Activated CD4-positive, alpha-beta T cell treated with anti-CD3 and anti-CD28 coated beads, Interleukin-2, amount 50 U/mL, for 24 hours (primary cell): Measurements from ENCODE around the gene NFIC.
"Not testable (repeated sequence)": the region's sequence is repeated elsewhere in the genome, so short reads cannot be mapped to it uniquely, and the experiment has no call there.

Experiments
- DNase-seq, 2 donors: peaks; one replicate each; pipeline ENCODE4 v3.0.0-alpha.2; 2020; ENCODE audit warnings: low read depth in 1 of 2, low spot score in 1 of 2

Gene NFIC

DNA sequence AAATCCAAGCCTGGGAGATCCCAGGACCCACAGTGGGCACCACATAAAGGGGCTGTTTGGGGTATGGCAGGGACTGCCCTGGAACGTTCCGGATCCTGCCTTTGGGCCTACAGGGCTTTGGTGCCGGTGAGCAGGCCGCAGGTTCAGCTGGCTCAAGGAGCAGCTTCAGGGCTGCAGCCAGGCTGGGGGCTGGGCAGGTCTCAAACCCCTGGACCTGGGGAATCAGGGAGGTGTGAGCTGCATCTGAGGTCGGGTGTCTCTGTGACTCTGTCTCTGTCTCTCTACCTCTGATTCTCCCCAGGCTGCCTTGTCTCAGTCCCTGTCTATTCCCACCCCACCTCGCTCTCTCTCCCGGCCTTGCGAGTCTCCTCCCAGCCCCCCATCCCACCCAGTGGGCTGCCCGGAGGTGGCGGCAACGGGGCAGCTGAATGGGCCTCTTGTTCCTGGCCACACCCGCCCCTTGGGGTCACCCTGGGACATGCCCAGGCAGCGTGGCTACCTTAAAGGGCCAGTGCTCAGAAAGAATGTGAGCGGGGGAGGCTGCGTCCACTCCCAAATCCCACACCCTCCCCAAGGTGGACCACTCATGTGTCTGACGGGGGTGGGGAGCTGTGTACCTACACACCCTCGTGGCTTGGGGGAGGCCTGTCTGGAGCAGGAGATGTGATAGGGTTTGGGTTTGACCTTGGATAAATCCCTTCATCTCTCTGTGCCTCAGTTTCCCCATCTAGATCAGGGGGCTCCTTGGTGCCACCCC, 31.1 kb downstream of the NFIC start:
- no peak for DNase-seq

DNA sequence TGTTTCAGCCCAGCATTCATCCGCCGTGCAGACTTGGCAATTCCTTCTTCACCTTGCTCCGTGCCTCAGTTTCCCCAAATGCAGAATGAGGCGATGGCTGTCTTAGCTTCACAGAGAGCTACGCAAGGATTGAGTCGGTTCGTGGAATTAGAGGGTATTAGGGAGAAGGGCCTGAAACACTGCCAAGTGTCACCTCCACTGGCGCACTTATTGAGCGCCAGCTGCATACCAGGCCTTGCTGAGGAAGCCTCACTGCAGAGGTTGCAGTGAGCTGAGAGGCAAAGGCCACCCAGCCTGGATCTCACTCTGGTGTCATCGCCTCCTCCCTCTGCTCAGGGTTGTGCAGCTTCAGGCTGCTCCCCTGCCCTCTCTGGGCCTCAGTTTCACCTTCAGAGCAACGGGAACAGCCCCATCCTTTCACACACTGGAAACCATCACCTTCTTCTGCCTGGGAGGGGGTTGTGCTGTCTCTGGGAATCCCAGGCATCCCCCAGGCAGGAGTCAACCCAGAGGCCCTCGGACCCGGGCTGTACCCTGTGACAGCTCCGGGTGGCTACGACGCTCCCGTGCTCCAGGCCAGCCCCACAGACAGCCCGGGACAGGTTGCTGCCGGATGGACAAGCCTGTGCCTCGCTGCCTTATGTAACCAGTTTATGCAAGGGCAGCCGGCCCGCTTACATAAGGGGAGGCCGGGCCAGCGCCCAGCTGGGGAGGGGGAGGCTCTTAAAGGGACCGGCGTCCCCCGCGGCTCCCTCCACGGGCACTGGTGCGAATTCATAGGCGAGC, 31.9 kb downstream of the NFIC start:
- no peak for DNase-seq

DNA sequence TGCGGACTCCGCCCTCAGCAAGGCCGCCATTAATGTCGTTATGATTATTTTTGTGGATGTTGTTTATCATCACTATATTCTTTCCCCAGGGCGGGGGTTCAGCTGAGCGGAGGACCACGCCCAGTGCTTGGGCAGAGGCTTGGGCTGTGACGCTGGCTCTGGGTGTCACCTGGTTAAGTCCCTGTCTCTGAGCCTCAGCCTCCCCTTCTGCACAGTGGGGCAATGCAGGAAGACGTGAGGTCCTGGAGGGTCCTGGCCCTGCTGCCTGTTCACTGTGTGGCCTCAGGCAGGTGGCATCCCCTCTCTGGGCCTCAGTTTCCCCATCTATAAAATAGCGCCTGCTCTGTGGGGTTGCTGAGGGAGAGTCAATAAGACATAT, 32.5 kb downstream of the NFIC start:
- no peak for DNase-seq

DNA sequence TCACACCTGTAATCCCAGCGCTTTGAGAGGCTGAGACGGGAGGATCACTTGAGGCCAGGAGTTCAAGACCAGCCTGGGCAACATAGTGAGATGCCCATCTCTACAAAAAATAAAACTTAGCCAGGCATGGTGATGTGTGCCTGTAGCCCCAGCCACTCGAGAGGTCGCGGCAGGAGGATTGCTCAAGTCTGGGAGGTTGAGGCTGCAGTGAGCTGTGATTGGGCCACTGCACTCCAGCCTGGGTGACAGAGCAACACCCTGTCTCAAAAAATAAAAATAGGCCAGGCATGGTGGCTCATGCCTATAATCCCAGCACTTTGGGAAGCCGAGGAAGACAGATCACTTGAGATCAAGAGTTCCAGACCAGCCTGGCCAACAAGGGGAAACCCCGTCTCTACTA, 32.9 kb downstream of the NFIC start:
- DNase-seq: not testable (repeated sequence)

GRCh38 chr19:3401004-3401768, 34.8 kb downstream of the NFIC start:
- no peak for DNase-seq

- no peak for DNase-seq
These were observed 36.5 kb downstream of the NFIC start for GRCh38 chr19:3402631-3403443.

GRCh38 chr19:3403489-3404323, 37.3 kb downstream of the NFIC start:
- DNase-seq: no peak

GRCh38 chr19:3404324-3405260, 38.2 kb downstream of the NFIC start:
- no peak for DNase-seq

- DNase-seq: no peak
These were observed 38.9 kb downstream of the NFIC start for GRCh38 chr19:3405261-3405653.

- DNase-seq: no peak
These were observed 40.3 kb downstream of the NFIC start for GRCh38 chr19:3406571-3407111.

GRCh38 chr19:3407556-3408516, 41.5 kb downstream of the NFIC start:
- DNase-seq: no peak

- DNase-seq: no peak
These were observed 42.6 kb downstream of the NFIC start for GRCh38 chr19:3408996-3409345.

- no peak for DNase-seq
These were observed 43.1 kb downstream of the NFIC start for GRCh38 chr19:3409346-3410064.

DNA sequence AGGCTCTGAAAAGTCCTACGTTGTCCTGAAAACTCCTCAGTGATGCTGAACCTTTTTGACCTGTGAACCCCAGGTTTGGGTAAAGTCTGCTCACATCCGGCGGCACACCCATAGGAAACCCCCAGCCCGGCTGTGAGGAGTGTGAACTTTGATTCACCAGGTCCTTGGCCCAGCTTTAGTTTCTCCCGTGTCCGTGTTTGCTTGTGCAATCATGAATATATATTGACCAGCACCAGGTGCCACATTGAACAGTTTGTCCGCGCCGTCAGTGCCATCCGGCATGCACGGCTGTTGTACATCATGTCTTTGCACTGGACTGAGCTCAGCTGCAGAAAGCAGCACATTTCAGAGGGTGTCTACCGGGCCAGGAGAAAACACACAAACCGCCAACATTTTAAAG, 45.3 kb downstream of the NFIC start:
- DNase-seq: no peak

GRCh38 chr19:3412066-3412465, 45.7 kb downstream of the NFIC start:
- no peak for DNase-seq

DNA sequence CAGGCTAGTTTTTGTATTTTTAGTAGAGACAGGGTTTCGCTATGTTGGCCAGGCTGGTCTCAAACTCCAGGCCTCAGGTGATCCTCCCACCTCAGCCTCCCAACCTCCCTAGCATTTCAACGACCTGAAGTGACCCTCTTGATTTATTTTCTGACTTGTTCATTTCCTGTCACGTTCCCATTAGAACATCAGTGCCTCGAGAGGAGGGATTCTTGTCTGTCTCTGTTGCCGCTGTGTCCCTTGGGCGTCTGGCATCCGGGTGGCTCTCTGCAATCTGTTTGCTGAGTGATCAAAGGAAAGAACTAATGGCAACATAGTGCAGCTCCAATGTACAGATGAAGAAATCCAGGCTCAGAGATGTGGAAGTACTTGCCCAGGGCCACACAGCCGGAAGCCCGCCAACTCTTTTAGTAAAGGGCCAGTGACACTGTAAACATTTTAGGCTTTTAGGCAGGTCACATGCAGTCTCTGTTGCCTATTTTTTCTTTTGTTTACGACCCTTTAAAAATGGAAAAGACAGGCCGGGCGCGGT, 47.5 kb downstream of the NFIC start:
- DNase-seq: no peak

DNA sequence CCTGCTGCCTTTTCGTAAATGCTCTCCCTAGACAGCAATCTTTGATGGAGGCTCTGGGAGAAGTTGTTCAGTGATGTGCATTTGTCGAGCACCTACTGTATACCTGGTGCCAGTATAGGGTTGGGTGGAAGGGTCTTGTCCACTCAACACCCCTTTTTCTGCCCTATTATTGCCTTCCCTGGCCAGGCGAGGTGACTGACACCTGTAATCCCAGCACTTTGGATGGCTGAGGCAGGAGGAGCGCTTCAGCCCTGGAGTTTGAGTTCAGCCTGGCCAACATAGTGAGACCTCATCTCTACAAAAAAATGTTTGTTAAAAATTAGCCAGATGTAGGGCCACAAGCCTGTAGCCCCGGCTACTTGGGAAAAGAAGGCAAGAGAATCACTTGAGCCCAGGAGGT, 49.3 kb downstream of the NFIC start:
- no peak for DNase-seq
